Activated CD4-positive, alpha-beta T cell treated with anti-CD3 and anti-CD28 coated beads, Interleukin-2, Interleukin-6, amounts not matched to agents 100 ng/mL and 50 ng/mL, durations not matched to agents 16 hours and 8 hours (primary cell): ENCODE measurements around the gene TREH.
"Not testable (repeated sequence)": the region's sequence is repeated elsewhere in the genome, so short reads cannot be mapped to it uniquely, and the experiment has no call there.

ENCODE experiments used
- DNase-seq: peaks from one replicate; pipeline ENCODE4 v3.0.0-alpha.2; 2020

The TREH gene, protein sequence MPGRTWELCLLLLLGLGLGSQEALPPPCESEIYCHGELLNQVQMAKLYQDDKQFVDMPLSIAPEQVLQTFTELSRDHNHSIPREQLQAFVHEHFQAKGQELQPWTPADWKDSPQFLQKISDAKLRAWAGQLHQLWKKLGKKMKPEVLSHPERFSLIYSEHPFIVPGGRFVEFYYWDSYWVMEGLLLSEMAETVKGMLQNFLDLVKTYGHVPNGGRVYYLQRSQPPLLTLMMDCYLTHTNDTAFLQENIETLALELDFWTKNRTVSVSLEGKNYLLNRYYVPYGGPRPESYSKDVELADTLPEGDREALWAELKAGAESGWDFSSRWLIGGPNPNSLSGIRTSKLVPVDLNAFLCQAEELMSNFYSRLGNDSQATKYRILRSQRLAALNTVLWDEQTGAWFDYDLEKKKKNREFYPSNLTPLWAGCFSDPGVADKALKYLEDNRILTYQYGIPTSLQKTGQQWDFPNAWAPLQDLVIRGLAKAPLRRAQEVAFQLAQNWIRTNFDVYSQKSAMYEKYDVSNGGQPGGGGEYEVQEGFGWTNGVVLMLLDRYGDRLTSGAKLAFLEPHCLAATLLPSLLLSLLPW

DNA sequence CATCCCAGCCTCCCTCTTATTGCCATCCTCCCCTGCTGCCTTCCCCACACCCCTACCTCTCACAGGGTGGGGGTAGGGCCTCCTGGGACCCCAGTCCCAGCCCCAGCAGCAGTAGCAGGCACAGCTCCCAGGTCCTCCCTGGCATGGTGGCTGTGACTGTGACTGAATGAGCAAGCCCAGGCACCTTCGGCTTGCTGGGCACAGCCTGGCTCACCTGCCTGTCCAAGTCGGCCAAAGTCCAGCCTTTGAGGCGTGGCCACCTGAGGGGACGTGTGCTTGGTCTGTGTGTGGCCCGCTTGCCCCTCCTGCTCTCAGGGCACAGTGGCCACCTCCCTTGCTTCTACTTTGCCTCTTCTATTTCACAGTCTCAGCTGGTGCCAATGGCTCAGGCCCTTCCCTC is at the start of gene TREH:
TREH (minus strand) TSS at position 168 of the 400 bp plus-strand sequence; CDS start at position 145, 23 bp downstream.
- DNase-seq, result no peak

DNA sequence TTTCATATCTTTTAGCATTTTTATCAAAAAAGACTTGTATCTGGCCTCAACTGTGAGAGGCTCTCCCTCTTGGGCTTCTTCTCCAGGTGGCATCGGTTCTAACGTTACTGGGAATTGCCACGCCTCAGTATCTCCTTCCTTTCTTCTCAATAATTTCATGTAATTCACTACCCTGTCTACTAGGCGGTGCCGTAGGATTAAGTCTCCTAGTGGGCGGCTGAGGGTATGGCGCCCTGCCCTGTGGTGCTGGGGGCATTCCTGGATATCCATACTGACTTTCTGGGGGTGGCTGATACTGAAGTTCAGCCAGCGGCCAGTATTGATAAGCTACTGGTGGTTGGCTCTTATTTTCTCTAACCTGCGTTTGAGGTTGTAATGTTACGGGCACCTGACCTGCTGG is 48.7 kb upstream of the TREH start:
- not testable (repeated sequence) for DNase-seq

DNA sequence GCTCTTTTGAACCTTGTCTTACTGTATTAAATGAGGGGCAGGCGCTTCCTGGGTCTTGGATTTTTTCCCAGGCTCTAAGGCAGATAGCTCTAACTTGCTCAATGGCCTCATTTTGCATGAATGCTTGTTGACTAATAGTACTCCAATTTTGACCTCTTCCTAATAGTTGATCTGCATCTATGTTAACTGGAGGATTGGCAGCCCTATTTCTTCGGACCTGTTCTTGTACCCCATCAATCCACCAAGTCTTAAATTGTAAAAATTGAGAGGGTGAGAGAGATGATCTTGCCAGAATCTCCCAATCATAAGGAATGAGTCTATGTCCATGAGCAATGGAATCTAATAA is 48.2 kb upstream of the TREH start:
- DNase-seq, result not testable (repeated sequence)

DNA sequence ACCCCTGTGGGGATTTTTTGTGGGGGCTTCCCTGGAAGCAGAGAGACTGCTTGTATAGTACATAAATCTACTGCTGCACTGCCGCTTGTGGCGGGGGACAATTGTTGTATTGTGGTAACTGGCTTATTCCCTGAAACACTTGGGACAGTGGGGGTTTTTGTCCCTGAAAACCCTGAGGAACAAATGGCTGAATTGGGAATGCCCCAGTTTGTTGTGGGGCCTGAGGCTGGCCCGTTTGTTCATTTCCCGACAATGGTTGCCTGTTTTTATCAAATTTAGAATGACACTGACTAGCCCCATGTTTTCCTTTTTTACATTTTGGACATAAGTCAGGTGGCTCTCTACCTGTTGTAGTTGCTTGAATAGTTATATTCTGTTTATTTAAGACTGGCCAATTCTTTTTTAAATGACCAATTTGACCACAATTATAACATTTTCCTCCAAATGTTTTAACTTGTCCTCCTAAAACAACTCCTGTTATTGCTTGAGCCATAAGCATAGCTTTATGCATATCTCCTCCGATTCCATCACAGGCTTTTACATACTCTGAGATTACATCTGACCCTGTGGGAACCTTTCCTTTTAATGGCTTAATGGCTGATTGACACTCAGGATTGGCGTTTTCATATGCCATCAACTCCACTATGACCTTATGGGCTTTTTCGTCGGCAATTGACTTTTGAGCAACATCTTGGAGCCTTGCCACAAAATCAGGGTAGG is 47.7 kb upstream of the TREH start:
- not testable (repeated sequence) for DNase-seq

DNA sequence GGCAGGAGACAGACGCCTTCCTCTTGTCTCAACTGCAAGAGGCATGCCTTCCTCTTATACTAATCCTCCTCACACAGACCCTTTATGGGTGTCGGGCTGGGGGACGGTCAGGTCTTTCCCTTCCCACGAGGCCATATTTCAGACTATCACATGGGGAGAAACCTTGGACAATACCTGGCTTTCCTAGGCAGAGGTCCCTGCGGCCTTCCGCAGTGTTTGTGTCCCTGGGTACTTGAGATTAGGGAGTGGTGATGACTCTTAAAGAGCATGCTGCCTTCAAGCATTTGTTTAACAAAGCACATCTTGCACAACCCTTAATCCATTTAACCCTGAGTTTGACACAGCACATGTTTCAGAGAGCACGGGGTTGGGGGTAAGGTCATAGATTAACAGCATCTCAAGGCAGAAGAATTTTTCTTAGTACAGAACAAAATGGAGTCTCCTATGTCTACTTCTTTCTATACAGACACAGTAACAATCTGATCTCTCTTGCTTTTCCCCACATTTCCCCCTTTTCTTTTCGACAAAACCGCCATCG is 42.1 kb upstream of the TREH start:
- not testable (repeated sequence) for DNase-seq

DNA sequence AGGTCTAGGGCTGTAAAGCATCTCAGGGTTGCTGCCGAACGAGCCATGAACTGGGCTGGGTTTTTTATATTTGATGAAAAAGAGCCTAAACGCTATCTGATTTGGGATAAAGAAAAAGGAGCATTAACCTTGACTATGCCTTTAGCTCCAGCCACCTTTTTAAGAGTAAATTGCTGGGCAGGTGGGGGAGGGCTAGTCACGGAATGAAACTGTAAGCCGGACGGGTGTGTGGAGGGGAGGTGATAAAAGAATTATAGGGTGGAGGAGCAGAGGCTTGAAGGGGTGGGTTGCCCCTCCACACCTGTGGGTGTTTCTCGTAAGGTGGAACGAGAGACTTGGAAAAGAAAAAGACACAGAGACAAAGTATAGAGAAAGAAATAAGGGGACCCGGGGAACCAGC is 41.3 kb upstream of the TREH start:
- not testable (repeated sequence) for DNase-seq

DNA sequence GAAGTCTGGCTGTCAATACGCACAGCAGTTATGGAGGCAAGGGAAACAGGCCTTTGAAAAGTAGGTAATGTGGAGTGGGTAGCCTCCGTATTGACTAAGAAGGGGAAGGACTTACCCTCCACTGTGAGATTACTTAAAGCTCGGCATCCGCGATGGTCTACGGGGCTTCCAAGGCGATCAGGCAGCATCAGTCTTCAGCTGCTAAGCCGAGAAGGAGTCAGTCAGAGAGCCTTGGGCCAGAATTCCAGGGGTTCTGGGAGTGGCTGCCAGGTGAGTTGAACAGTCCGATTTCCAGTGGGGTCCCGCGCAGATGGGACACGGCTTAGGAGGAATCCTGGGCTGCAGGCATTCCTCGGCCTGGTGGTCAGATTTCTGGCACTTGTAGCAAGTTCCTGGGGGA is 40.6 kb upstream of the TREH start:
- DNase-seq, result not testable (repeated sequence)

DNA sequence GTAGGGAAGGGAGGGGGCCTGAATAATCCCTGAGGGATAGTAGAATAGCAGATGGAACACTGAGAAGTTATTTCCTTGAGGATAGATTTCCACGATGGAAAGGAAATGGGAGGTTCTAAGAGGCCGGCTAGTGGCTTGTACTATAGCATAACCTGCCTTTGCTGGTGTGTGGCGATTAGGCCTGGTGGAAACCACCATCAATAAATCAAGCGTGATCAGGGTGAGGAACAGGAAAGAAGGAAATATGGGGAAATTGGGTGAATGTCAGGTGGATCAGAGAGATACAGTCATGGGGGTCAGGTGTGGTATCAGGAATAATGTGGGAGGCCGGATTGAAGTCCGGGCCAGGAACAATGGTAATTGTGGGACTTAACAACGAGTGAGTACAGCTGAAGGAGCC is 39.1 kb upstream of the TREH start:
- DNase-seq, result not testable (repeated sequence)

DNA sequence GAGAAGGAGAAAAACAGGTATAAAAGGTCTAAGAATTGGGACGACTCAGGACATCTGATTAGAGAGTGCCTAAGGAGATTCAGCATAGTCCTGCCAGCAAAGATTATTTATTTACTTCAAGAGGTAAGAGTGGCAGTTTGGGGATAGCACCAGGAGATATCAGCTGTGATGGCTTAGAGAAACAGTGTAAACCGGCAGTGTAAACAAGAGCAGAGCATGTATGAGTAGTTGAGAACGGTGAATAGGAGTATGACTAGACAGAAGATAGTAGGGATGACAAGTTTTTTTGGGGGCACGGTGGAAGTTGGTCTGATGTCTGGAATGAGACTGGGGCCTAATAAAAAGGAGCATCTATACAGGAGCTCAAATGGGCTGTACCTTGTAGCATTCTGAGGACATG is 38.3 kb upstream of the TREH start:
- not testable (repeated sequence) for DNase-seq

DNA sequence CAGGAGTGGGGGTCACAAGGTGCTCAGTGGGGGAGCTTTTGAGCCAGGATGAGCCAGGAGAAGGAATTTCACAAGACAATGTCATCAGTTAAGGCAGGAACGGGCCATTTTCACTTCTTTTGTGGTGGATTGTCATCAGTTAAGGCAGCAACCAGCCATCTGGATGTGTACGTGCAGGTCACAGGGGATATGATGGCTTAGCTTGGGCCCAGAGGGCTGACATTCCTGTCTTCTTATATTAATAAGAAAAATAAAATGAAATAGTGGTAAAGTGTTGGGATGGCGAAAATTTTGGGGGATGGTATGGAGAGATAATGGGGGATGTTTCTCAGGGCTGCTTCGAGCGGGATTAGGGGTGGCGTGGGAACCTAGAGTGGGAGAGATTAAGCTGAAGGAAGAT is 37.8 kb upstream of the TREH start:
- not testable (repeated sequence) for DNase-seq

DNA sequence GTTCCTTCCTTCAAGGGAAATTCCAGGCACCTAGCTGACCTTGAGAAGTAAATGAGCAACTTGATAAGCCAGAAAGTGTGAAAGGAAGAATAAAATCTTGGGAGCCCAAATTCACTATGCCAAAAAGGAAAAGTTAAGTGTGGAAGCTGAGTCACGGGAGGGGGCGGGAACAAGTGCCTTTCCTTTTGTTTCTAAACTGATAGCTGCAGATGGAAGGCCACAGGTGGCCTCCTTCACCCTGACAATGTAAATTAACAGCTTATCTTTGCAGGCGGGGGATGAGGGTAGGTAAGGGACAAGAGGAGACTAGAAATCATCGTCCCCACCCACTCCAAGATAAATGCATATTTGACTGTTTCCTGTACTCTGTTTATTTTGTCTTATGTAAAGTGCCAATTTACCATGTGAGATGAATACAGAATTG is 36.4 kb upstream of the TREH start:
- no peak for DNase-seq

DNA sequence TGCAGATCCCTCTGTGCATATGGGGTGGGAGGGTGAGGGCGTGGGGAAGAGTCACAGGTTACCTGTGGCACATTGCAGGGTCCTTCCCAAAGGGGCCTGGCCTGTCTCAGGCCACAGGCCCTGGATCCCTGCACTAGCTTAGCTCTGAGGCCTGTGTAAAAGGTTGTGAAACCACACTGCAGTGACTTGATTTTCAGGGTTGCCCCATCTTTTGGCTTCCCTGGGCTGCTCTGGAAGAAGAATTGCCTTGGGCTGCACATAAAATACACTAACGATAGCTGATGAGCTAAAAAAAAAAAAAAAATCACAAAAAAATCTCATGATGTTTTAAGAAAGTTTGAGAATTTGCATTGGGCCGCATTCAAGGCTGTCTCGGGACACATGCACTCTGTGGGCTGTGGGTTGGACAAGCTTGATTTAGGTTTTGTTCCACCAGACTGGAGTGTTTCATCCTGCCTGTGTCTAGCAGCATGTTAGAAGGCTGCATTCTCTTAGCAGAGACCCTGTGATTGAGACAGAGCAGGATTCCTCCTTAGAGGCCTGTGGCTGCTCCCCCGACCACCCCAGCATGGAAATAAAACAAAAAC is 35.9 kb upstream of the TREH start:
- DNase-seq, result no peak

DNA sequence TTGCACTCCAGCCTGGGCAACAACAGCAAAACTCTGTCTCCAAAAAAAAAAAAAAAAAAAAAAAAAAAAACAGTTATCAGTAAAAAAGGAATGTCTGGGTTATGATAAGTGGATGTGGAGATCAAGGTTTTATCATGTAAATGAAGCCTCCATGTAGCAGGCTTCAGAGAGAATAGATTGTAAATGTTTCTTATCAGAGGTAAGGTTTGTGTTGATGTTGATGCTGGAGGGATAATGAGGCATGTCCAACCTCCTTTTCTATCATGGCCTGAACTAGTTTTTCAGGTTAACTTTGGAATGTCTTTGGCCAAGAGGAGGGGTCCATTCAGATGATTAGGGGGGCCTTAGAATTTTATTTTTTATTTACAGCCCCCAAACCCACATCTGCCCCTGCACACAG is 35.4 kb upstream of the TREH start:
- DNase-seq, result no peak

DNA sequence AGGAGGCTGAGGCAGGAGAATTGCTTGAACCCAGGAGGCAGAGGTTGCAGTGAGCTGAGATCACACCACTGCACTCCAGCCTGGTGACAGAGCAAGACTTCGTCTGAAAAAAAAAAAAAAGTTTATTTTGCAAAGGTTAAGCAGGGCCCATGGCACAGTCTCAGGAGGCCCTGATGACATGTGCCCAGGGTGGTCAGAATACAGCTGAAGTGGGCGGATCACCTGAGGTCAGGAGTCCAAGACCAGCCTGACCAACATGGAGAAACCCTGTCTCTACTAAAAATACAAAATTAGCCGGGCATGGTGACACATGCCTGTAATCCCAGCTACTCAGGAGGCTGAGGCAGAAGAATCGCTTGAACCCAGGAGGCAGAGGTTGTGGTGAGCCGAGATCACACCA is 35.0 kb upstream of the TREH start:
- not testable (repeated sequence) for DNase-seq

DNA sequence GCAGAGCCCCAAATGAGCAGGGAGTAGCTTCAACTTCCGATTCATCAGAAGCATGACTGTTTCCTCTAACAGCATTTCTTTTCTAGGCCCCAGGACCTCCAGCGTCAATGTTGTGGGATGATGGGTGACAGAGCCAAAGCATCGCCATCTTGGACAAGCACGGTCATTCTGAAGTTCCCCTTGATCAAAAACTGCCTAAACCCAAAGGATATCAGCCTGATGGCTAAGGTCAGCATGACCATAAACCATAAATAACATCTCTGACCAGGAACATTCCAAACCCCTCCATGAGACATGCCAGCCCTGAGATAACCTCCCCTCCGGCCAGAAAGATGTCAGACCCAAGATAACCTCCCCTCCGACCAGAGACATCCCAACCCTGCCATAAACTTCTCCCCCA is 28.8 kb upstream of the TREH start:
- no peak for DNase-seq

DNA sequence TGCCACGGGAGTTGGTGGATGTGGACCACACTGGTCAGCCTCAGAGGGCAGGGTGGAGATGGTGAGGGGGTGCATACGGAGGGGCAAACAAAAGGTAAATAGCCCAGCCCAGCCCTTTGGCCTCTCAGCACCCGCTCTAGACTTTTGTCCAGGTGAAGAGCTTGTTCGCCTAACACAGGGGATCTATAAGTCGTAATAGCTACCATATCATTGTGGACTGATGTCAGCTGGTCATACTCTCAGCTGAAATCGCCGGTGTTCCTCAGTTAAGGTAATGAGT is 27.0 kb upstream of the TREH start:
- no peak for DNase-seq

DNA sequence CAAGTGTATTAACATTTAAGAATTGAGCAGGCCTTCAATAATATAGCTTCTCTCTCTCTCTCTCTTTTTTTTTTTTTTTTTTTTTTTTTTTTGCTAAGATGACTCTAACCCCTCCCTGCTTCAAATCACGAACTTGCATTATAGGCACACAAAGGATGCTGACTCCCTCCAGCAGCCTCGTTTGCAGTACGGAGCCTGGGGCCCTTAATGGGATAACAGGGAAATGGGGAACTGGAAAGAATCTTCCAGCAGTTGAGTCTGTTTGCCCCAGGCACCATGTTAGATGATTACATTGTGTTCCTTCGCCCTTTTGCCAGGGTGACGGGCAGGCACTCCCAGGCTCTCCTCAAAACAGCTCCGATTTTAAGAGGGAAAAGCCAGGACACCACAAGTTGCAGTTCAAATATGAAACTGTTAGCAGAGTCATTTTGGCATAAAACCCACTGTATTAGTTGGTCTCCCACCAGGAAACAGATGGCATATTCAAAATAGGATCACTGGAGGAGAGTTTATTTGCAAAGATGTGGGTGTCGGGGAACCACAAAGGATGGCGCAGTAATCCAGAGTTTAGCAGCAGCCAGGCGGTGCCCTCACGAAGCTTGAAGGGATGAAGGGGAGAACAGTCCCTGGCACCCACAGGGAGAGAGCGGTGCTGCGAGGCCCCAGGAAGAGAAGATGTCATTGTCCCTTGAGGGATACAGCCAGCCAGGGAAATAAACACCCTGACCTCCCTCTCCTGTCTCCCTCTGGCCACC is 26.5 kb upstream of the TREH start:
- DNase-seq, result no peak

DNA sequence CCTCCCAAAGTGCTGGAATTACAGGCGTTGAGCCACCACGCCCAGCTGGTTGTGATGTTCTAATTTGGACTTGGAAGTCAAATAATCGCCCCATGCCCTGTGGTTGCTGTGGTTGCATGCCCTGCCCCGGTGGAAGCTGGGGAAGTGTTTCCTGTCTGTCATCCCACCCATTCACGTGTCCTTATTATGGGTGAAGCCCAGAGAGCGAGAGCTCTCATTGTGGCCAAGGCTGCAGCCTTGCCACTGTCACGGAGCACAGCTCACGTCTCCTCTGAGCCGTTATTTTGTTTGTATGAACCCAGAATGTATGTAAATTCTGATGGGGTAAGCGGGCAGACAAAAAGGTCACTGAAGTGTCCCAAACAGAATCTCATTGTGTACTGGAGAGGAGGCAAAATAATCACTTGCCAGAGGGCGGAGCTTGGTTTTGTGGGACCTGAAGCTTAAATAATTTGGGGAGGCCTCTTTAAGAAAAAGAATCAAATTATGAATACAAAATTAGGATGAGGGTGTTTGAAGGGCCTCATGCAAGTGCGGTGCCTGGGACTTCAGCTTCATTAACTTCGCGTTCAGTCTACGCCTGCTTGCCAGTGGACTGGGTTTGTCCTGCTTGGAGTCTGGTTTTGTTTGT is 25.8 kb upstream of the TREH start:
- DNase-seq, result no peak

DNA sequence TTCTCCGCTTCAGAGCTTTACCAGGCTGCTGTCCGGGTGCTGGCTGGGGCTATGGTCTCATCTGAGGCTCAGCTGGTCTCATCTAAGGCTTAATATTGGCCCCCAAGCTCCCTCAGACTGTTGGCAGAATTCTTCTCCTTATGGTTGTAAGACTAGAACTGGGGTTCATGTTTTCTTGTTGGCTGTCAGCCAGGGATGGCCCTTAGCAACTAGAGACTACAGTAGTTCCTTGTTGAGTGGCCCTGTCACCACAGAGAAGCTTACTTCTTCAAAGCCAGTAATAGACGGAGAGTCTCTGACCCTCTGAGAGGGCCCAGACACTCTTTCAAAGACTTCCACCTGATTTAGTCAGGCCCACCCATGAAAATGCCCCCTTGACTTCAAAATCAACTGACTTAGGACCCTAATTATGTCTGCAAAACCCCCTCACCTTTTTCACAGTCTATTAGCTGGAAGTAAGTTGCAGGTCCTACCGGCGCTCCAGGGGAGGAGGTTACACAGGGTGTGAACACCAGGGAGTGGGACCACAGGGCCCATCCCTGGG is 24.2 kb upstream of the TREH start:
- DNase-seq, result no peak

DNA sequence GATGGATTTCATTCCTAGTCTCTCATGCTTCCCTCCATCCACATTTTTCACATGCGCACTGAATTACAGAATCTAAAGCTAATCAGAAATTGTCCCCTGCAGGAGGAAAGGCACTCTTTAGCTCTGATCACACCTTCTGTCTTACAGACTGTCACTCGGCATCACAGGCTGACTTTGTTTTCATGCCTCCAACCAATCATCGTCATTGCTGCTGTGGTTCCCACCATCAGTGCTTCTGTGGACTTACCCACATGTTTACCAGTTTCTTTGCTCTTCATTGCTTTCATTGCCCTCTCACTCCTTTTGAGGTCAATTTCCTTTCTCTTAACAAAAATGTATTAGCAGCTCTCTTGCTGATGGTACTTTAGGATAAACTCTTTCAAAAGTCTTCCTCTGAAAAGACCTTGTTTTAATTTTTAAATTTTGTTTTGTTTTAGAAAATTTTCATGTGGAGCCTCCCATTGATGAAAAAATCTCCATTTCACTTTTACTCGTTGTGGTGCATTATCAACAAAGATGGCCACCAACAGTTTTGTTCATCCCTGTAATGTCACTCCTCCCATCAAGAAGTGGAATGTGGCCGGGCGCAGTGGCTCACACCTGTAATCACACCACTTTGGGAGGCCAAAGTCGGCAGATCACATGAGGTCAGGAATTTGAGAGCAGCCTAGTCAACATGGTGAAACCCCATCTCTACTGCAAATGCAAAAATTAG is 20.2 kb upstream of the TREH start:
- DNase-seq, result no peak

DNA sequence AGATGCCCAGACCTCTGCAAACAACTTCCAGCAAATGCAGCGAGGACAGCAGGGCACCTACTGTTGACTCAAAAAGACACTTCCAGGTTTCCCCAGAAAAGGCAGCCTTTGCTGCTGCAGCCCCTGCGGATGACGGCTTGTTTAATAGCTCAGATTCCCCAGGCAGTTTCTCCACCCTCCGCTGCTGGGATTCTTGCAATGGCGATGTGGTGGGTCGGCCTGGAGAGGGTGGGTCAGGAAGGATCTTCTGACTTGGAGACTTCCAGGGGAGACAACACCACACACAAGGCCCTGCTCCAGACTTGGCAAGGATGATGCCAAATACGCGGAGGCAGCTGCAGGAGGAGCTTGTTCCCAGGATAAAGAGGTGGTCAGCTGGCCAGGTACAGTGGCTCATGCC is 17.9 kb upstream of the TREH start:
- no peak for DNase-seq
